Sigmoid colon (tissue), 7 donors: ENCODE results near the gene DAAM2. TPM values are rescaled to one million over a fixed set of nuclear protein-coding genes. Genes with fewer than 3 reads are reported as not detected.
A peak's percentile ranks its signal among the peaks of the same experiment; 100 is the strongest.

Source experiments
- DNase-seq: peaks from one replicate; pipeline ENCODE4 v3.0.0-alpha.2; 2019
- H3K27ac ChIP-seq, 4 donors: fragments of 200-600 bp; sonication (generic); one replicate each; pipeline ENCODE4 v1.5.1; 2016 to 2019; ENCODE audit warnings: mild to moderate bottlenecking in 1 of 4
- H3K27me3 ChIP-seq, 3 donors: fragments of 200-600 bp; sonication (generic); one replicate each; pipeline ENCODE4 v1.5.1; 2019; ENCODE audit warnings: mild to moderate bottlenecking in 1 of 3
- H3K36me3 ChIP-seq, 4 donors: fragments of 200-600 bp; sonication (generic); one replicate each; pipeline ENCODE4 v1.5.1; 2016 to 2019
- H3K4me1 ChIP-seq, 4 donors: fragments of 200-600 bp; sonication (generic); one replicate each; pipeline ENCODE4 v1.5.1; 2017 to 2019
- H3K4me3 ChIP-seq, 4 donors: fragments of 200-600 bp; sonication (generic); one replicate each; pipeline ENCODE4 v1.5.1; 2017 to 2019; ENCODE audit warnings: mild to moderate bottlenecking in 2 of 4, moderate library complexity in 1 of 4
- H3K9me3 ChIP-seq, 4 donors: fragments of 200-600 bp in 3 of 4; sonication (generic) in 3 of 4; one replicate each; pipeline versions ENCODE4 v1.5.1 to v1.6.1; 2013 to 2019
- EP300 ChIP-seq, 4 donors: sonication (generic); formaldehyde crosslinking; IDR thresholded peaks; one replicate each; pipeline ENCODE4 v1.6.1; 2017; ENCODE audit warnings: antibody characterized with exemption in 4 of 4
- POLR2A ChIP-seq, 2 donors: fragments of 450-650 bp; IDR thresholded peaks; one replicate each; pipeline ENCODE4 v1.6.1; 2016; ENCODE audit warnings: antibody characterized with exemption in 2 of 2, mild to moderate bottlenecking in 2 of 2, moderate library complexity in 2 of 2
- POLR2AphosphoS5 ChIP-seq, 4 donors: sonication (generic); formaldehyde crosslinking; IDR thresholded peaks; one replicate each; pipeline ENCODE4 v1.6.1; 2017; ENCODE audit warnings: antibody characterized with exemption in 4 of 4
- WGBS, 2 donors: extraction: QIAGEN DNeasy Blood & Tissue Kit; methylation state at CpG; one replicate each; pipeline ENCODE4 v1.1.7; 2013; 5-methylcytosine and 5-hydroxymethylcytosine counted together
- intact Hi-C: fragments of 100-400 bp; cut with DNase I; formaldehyde crosslinking; loops from one replicate; pipeline ENCODE4 v1.15.1; 2023
- polyA plus RNA-seq, 3 donors: library from polyadenylated mRNA; stranded (reverse); fragments of 200-250 nt; gene quantifications; one replicate each; pipeline ENCODE4 v1.2.3, GENCODE V29; 2013
- total RNA-seq, 4 donors: library from RNA; depleted of rRNA; stranded (reverse); fragments of >200 nt; gene quantifications; one replicate each; pipeline ENCODE4 v1.1.0, GENCODE V29; 2016
- TF ChIP-seq, protein P1 (sequence below), 4 experiments: fragments of 450-650 bp in 3 of 4; fragments of 200-600 bp in 1 of 4; IDR thresholded peaks; one replicate each; pipeline ENCODE4 v1.5.1; 2016 to 2019; ENCODE audit warnings: antibody characterized with exemption in 4 of 4, mild to moderate bottlenecking in 3 of 4, moderate library complexity in 2 of 4
- donor health status: healthy with polysubstance abuse.
- donor health status: Bipolar disorder and iron deficiency.
- donor health status: healthy.

The DAAM2 gene
- total and polyA plus RNA-seq, 7 donors: 4.2 to 53.2 (median 23.2) TPM

DNA sequence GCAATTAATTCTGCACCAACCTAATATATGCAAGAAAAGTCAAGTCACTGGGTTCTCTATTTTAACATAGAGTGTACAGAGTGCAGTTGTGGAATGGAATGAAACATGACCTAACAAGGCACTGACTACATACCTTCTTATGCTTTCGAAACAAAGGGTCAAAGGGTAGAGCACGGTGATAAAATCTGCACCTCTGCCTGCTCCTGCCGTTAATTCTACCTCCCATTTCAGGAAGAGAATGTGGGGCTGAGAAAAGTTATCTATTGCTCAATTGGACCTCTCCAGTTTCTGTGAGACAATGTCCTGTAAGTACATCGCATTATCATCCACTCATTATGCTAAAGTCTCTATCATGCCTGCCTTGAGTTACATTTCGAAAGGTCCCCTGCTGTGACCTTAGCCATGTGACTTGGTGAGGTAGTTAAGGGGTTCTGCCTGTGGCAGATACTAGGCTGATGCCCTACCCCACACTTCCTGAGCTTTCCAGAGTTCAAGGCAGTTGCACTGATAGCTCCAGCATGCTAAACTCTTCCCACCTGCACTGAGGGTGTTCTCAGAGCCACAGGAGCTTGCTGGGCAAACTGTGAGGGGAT, 156.1 kb downstream of the DAAM2 start:
- WGBS, 2 donors: 49 to 72% methylated on average over 5 of the region's 5 CpGs
- TF ChIP-seq POLR2A (IDR thresholded peaks at IDR 0.05) (no peak), POLR2AphosphoS5 (IDR thresholded peaks at IDR 0.05) (no peak), EP300 (IDR thresholded peaks at IDR 0.05) (no peak)
- TF ChIP-seq, protein P1, sequence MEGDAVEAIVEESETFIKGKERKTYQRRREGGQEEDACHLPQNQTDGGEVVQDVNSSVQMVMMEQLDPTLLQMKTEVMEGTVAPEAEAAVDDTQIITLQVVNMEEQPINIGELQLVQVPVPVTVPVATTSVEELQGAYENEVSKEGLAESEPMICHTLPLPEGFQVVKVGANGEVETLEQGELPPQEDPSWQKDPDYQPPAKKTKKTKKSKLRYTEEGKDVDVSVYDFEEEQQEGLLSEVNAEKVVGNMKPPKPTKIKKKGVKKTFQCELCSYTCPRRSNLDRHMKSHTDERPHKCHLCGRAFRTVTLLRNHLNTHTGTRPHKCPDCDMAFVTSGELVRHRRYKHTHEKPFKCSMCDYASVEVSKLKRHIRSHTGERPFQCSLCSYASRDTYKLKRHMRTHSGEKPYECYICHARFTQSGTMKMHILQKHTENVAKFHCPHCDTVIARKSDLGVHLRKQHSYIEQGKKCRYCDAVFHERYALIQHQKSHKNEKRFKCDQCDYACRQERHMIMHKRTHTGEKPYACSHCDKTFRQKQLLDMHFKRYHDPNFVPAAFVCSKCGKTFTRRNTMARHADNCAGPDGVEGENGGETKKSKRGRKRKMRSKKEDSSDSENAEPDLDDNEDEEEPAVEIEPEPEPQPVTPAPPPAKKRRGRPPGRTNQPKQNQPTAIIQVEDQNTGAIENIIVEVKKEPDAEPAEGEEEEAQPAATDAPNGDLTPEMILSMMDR (IDR thresholded peaks at IDR 0.05): no peak
- Histone ChIP-seq H3K27me3 (peaks cover 0 to 4% (median 0%) of the 10 kb centered on the region in 3 donors), H3K27ac (no peak overlapping the region), H3K36me3 (no peaks in the 10 kb centered on the region), H3K9me3 (no peaks in the 10 kb centered on the region), H3K4me3 (no peak overlapping the region), H3K4me1 (no peaks in the 10 kb centered on the region)
- no peak for DNase-seq
- intact Hi-C loops: no loop called here

DNA sequence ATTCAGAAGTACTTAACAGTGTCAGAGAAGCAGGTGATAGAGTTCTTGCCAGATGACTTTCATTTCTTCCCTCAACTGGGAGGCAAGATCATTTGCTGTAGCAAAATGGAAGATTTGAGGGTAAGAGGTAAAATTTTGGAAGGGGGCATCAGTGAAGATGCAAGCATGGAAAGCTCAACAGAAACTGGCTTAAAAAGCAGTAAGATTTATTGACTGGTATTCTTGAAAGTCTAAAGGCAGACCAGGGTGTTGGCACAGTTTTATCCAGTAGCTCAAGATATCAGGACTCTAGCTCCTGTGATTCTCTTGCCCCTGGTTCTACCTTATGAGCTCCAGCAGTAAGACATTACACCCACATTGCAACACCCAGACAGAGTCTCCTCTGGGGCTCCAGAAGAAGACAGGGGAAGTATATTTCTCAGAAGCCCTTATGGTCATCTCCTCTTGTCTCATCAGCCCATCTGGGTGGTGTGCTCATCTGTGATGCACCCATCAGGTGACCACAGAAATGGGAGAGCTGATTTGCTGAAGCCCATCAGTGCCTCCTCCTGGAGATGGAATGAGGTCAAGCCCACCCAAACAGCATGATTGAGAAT, 158.0 kb downstream of the DAAM2 start:
- Histone ChIP-seq H3K4me1 (no peaks in the 10 kb centered on the region), H3K27me3 (peaks cover 0 to 4% (median 0%) of the 10 kb centered on the region in 3 donors), H3K27ac (no peak overlapping the region), H3K9me3 (no peaks in the 10 kb centered on the region), H3K36me3 (no peaks in the 10 kb centered on the region), H3K4me3 (no peak overlapping the region)
- TF ChIP-seq EP300 (IDR thresholded peaks at IDR 0.05) (no peak), POLR2AphosphoS5 (IDR thresholded peaks at IDR 0.05) (no peak), POLR2A (IDR thresholded peaks at IDR 0.05) (no peak)
- TF ChIP-seq, protein P1 (IDR thresholded peaks at IDR 0.05): no peak
- no peak for DNase-seq
- intact Hi-C loops: no loop called here

DNA sequence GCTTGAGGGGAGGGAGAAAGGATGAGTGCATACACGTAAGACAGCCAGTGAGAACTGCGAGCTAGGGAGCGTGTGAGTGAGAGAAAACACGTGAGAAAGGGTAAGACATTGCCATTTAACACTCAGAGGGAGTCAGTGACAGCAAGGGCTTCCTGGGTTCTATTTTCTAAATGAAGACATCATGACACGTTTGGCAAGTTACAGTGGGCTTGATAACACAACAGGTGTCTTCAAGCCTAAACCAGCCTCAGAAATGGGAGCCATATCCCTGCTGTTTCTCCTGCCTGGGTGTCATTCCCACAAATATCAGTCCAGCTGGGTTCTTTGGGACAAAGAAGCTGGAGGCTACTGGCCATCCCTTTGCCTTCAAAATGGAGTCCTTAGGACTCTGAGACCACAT, 159.0 kb downstream of the DAAM2 start:
- DNase-seq: no peak
- intact Hi-C loops: no loop called here
- H3K4me3 ChIP-seq: no peak overlapping the region
- H3K4me1 ChIP-seq: no peaks in the 10 kb centered on the region
- peaks cover 0 to 4% (median 0%) of the 10 kb centered on the region in 3 donors for H3K27me3 ChIP-seq
- no peak overlapping the region for H3K27ac ChIP-seq
- no peaks in the 10 kb centered on the region for H3K9me3 ChIP-seq
- WGBS, 2 donors: 87 to 90% methylated on average over 5 of the region's 5 CpGs
- TF ChIP-seq POLR2A (IDR thresholded peaks at IDR 0.05) (no peak), POLR2AphosphoS5 (IDR thresholded peaks at IDR 0.05) (no peak)
- TF ChIP-seq, protein P1 (IDR thresholded peaks at IDR 0.05): no peak
- no peaks in the 10 kb centered on the region for H3K36me3 ChIP-seq

DNA sequence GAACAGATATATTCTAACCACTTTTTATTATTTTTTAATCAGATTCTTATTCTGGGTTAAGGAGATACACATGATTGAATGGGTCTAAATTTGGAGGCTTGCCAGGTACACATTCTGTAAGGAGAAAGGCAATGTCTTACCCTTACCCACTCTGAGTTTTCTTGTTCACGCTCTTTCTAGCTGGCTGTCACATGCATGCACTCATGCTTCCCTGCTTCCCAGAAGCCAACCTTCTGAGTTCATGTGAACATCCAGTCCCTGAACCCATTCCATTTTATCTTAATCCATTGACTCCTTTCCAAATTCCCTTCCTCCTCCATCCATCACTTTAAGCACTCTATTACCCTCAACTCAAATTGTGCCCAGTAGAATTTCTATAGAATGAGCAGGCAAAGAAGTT, 159.5 kb downstream of the DAAM2 start:
- no peak for TF ChIP-seq POLR2A (IDR thresholded peaks at IDR 0.05)
- TF ChIP-seq, protein P1 (IDR thresholded peaks at IDR 0.05): no peak
- peak in 1 of 4 donors; percentile 7 for TF ChIP-seq POLR2AphosphoS5 (IDR thresholded peaks at IDR 0.05)
- TF ChIP-seq EP300 (IDR thresholded peaks at IDR 0.05): no peak
- DNase-seq: no peak
- Histone ChIP-seq H3K36me3 (no peaks in the 10 kb centered on the region), H3K27me3 (peaks cover 0 to 4% (median 0%) of the 10 kb centered on the region in 3 donors), H3K27ac (no peak overlapping the region), H3K4me1 (no peaks in the 10 kb centered on the region), H3K4me3 (no peak overlapping the region), H3K9me3 (no peaks in the 10 kb centered on the region)
- intact Hi-C loops: no loop called here
- 90 to 95% methylated on average over 1 of the region's 1 CpG for WGBS, 2 donors
